Subcutaneous adipose tissue (tissue), 4 donors: ENCODE data around the gene MYH9. TPM values are rescaled to one million over a fixed set of nuclear protein-coding genes. Genes with fewer than 3 reads are reported as not detected.

Experiments
- total RNA-seq, 4 donors: library from RNA; depleted of rRNA; stranded (reverse); fragments of >200 nt; gene quantifications; one replicate each; pipeline ENCODE4 v1.1.0, GENCODE V29; 2016
- TF ChIP-seq, protein P1 (sequence below): fragments of 450-650 bp; IDR thresholded peaks from one replicate; pipeline ENCODE4 v1.5.1; 2016; ENCODE audit warnings: low read depth, mild to moderate bottlenecking, control low read depth, antibody characterized with exemption, moderate library complexity

The MYH9 gene
- total RNA-seq, 4 donors from 2014 or later, result 187 to 410 (median 233) TPM

DNA sequence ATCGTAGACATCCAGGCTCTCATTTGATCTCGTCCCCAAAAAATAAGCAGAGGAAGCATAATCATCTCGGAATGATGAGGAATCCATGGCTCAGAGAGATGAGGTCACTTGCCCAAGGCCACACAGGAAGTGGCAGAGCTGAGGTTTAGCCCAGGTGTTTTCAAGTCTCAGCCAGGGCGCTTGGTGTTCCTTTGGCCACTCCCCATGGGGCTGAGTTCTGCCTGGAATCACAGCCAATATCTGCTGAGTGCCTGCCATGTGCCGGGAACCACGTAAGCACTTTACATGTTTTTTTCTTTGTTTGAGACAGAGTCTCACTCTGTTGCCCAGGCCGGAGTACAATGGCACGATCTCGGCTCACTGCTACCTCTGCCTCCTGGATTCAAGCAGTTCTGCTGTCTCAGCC, 29.5 kb upstream of the MYH9 start:
- TF ChIP-seq, protein P1, sequence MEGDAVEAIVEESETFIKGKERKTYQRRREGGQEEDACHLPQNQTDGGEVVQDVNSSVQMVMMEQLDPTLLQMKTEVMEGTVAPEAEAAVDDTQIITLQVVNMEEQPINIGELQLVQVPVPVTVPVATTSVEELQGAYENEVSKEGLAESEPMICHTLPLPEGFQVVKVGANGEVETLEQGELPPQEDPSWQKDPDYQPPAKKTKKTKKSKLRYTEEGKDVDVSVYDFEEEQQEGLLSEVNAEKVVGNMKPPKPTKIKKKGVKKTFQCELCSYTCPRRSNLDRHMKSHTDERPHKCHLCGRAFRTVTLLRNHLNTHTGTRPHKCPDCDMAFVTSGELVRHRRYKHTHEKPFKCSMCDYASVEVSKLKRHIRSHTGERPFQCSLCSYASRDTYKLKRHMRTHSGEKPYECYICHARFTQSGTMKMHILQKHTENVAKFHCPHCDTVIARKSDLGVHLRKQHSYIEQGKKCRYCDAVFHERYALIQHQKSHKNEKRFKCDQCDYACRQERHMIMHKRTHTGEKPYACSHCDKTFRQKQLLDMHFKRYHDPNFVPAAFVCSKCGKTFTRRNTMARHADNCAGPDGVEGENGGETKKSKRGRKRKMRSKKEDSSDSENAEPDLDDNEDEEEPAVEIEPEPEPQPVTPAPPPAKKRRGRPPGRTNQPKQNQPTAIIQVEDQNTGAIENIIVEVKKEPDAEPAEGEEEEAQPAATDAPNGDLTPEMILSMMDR, result no peak

DNA sequence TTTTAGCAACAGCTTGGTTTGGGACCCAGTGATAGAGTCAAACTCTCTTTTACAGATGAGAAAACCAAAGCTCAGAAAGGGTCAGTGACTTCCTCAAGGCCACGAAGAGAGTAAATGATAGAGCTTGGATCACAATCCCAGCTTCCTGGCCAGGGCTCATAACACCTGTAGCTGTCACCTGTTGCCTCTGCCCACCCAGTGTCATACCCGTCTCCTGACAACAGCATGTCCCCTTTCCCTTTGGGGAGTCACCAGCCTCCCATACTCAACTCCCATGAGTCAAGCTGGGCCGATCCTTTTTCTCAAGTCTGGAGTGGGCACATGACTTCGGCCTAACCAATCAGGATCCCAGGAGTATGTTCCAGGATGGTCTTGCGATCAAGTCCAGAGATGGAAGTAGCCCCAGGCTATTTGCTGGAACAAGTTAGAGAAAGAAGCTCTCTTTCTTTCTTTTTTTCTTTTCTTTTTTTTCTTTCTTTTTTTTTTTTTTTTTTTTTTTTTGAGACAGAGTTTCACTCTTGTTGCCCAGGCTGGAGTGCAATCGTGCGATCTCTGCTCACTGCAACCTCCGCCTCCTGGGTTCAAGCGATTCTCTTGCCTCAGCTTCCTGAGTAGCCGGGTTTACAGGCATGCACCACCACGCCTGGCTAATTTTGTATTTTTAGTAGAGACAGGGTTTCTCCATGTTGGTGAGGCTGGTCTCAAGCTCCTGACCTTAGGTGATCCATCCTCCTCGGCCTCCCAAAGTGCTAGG, 27.8 kb upstream of the MYH9 start:
- TF ChIP-seq, protein P1, result no peak

DNA sequence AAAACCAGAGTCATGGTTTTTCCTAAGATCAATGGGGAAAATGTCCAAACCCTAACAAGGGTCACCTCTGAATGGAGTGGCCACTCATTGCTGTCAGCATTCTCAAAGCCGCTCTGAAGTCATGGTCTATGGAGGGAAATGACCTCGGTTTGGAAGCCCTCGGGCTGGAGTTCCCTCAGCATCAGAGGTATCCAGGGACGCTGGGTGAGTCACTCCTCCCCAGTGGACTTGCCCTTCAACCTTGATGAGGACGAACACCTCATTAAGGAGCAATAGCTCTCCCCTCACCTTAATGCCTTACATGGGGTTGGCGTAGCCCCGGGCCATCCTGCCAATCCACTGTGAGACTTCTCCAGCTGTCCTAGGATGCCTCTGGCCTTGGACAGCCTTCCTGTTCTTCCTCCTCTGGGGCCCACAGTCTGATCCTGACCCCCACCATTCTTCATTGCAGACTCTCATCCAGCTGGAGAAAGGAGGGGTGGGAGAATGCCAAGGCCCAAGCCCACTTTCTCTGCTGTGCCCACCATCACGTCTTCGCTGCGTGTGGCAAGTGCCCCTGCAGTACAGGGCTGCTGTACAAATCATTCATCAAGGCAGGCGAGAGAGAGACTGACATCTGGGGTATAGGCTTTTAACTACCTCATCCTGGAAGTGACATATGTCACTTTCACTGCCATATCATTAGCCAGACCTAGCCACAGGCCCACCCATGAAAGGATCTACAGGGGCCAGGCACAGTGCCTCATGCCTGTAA, 25.4 kb upstream of the MYH9 start:
- TF ChIP-seq, protein P1, result no peak

DNA sequence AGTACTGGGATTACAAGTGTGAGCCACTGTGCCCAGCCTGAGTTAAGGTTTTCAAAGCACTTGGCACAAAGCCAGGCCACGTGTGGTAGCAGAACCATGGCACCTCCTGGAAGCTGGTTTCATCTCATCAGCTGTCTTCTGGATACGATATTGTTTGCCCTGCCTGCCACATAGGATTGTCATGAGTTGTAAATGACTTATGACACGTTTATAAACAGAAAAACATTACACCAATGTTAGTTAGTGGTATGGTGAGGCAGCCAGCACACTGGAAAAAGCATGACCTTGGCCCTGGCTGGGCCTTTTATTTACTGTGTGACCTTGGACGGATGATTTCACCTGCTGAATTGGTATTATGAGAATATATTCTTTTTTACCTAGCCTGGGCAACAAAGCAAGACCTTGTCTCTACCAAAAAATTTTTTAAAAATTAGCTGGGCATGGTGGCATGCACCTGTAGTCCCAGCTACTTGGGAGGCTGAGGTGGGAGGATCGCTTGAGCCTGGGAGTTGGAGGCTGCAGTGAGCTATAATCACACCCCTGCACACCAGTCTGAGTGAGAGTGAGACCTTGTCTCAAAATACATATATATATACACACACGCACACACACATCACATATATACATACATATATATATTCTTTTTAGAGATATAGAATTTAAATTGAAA, 24.0 kb upstream of the MYH9 start:
- TF ChIP-seq, protein P1, result no peak

DNA sequence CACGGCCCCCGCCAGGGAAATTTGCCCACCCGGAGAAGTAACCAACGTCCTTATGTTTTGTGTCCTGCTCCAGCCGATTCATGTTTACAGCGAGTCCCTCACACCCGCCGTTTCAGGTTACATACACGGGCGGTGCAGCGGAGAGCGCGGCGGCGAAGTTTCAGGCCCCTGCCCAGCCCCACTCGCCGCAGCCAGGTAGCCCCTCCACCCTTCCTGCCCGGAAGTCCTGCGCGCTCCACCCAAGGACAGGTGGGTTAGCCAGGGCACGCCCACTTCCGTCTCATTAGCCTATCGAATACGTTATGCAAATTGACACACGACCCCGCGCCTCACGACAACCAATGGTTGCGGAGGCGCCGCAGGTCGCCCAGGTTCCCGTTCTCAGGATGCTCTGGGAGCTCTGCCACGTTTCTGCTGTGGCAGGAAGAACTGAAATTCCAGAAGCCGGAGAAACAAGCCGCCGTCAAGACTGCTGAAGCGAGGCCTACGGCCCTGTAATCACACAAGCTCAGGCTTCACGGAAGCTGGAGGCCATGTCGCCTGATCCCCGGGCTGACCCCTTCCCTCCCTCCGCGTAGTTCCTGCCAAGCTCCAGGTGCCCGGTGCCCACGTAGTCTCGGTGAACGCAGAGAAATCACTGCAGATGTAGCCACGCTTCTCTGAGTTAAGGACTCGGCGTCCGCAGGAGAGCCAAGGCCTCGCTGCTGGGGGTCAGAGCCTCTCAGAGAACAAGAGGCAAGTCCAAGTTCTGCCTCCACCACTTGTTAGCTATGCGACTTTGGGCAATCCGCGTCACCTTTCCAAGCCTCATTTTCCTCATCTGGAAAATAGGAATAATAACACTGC, 22.4 kb upstream of the MYH9 start:
- TF ChIP-seq, protein P1, result no peak

DNA sequence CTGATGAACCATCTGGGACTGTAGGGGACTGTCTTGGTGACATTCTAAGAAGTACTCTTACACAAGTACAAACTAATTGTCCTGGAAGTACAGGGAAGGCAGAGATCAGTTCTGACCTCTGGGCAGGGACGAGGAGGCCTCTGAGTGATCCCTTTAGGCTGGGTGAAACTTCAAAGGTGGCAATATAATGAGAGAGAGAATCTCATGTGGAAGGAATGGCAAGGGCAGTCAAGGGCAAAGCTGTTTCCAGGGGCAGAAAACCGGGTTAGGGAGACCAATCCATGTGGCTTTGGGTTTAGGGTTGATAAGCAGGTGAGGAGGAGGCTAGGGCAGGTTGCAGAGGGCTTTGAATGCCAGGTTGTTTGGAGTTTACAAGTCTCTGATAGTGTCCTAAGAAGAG, 21.3 kb upstream of the MYH9 start:
- TF ChIP-seq, protein P1, result no peak
